HepG2 (cell line): ENCODE data around the gene TEKT5. TPM values are rescaled to one million over a fixed set of nuclear protein-coding genes. Genes with fewer than 3 reads are reported as not detected.

ENCODE experiments used
- AHDC1 ChIP-seq: sonication (generic); formaldehyde crosslinking; IDR thresholded peaks from 2 replicates; pipeline ENCODE4 v1.5.1; 2020; ENCODE audit warnings: mild to moderate bottlenecking, missing genetic modification reagents, borderline replicate concordance
- ERF ChIP-seq: IDR thresholded peaks from 2 replicates; pipeline ENCODE4 v1.6.1; 2018; ENCODE audit warnings: missing biosample characterization, missing genetic modification reagents
- KLF11 ChIP-seq: IDR thresholded peaks from 2 replicates; pipeline ENCODE4 v1.6.1; 2016; ENCODE audit warnings: missing compliant biosample characterization
- NRL ChIP-seq: sonication (generic); formaldehyde crosslinking; IDR thresholded peaks from 2 replicates; pipeline ENCODE4 v1.5.0; 2020; ENCODE audit warnings: missing genetic modification reagents, mild to moderate bottlenecking, moderate library complexity, borderline replicate concordance
- SMAD3 ChIP-seq: sonication (generic); formaldehyde crosslinking; IDR thresholded peaks from 2 replicates; pipeline ENCODE4 v1.4.0; 2020; ENCODE audit warnings: missing genetic modification reagents
- THAP9 ChIP-seq: sonication (generic); formaldehyde crosslinking; IDR thresholded peaks from 2 replicates; pipeline ENCODE4; 2020; ENCODE audit warnings: missing genetic modification reagents, mild to moderate bottlenecking, borderline replicate concordance
- UBTF ChIP-seq: sonication (generic); formaldehyde crosslinking; IDR thresholded peaks from 2 replicates; pipeline ENCODE4 v1.4.0; 2020; ENCODE audit warnings: mild to moderate bottlenecking, missing genetic modification reagents
- ZSCAN22 ChIP-seq: sonication (generic); formaldehyde crosslinking; IDR thresholded peaks from 2 replicates; pipeline ENCODE4 v1.4.0; 2020; ENCODE audit warnings: mild to moderate bottlenecking, missing genetic modification reagents
- polyA plus RNA-seq, 8 experiments: library from polyadenylated mRNA; depleted of rRNA in 3 of 8; stranded (reverse) in 7 of 8; unstranded in 1 of 8; fragments of >200 nt; fragmentation: Illumina TruSeq in 4 of 8; extraction: Trizol in 4 of 8; gene quantifications; 2 replicates each; pipeline versions ENCODE4 v1.2.1 to v1.2.3, GENCODE V29; 2011 to 2016; ENCODE audit warnings: low read depth in 4 of 8, missing spikeins in 1 of 8, mixed read lengths in 1 of 8; ENCODE audit not compliant: insufficient read depth in 1 of 8
- total RNA-seq, 5 experiments: library from RNA; depleted of rRNA; stranded (reverse); fragments of >200 nt; fragmentation: Illumina TruSeq; extraction: Trizol; gene quantifications; 2 replicates each; pipeline ENCODE4 v1.2.3, GENCODE V29; 2016; ENCODE audit warnings: low read depth in 1 of 5

The TEKT5 gene
- total and polyA plus RNA-seq, 2 of the 13 experiments (the other 11 are each of a cell fraction or from before 2014, with no cell fraction given): 0.16 TPM; not detected in 1

GRCh38 chr16:10600782-10601443 is 93.8 kb downstream of the TEKT5 start (continued):
- TF ChIP-seq UBTF (CRISPR knock-in tag): peak; percentile 37; the same call in 1 of the 2 replicates
- TF ChIP-seq NRL (CRISPR knock-in tag): no peak
- no peak for TF ChIP-seq ZSCAN22 (CRISPR knock-in tag)
- no peak for TF ChIP-seq SMAD3
- 0 out of 2 replicates have a peak, but pooled peaks have one; percentile 0 for TF ChIP-seq THAP9 (CRISPR knock-in tag)
- 0 out of 2 replicates have a peak, but pooled peaks have one; percentile 4 for TF ChIP-seq AHDC1
- no peak for TF ChIP-seq KLF11 (CRISPR knock-in tag)
- TF ChIP-seq ERF (CRISPR knock-in tag): 0 out of 2 replicates have a peak, but pooled peaks have one; percentile 2
